ENCODE measurements around the gene HCFC1R1. TPM values are rescaled to one million over a fixed set of nuclear protein-coding genes. Genes with fewer than 3 reads are reported as not detected.

HCFC1R1 gene
- total RNA-seq, 1 donor from 2014 or later, result 133 TPM

GRCh38 chr16:3042376-3042775, 18.6 kb upstream of the HCFC1R1 start:
- H3K27ac Mint-ChIP-seq (ENCODE audit: unreplicated experiment), result no peak overlapping the region
- H3K27me3 Mint-ChIP-seq (ENCODE audit: unreplicated experiment), result peaks cover 29% of the 10 kb centered on the region
- no peak for DNase-seq (ENCODE audit: extremely low spot score, unreplicated experiment)
- no peaks in the 10 kb centered on the region for H3K36me3 Mint-ChIP-seq (ENCODE audit: unreplicated experiment)
- H3K9me3 Mint-ChIP-seq (ENCODE audit: unreplicated experiment), result no peaks in the 10 kb centered on the region
- H3K4me1 Mint-ChIP-seq (ENCODE audit: unreplicated experiment), result peaks cover 14% of the 10 kb centered on the region
- TF ChIP-seq CTCF (IDR thresholded peaks at IDR 0.05), result no peak
- H3K4me3 Mint-ChIP-seq (ENCODE audit: unreplicated experiment), result no peak overlapping the region

- Mint-ChIP-seq H3K36me3 (ENCODE audit: unreplicated experiment) (peaks cover 2% of the 10 kb centered on the region), H3K27me3 (ENCODE audit: unreplicated experiment) (peaks cover 43% of the 10 kb centered on the region), H3K4me3 (ENCODE audit: unreplicated experiment) (no peak overlapping the region), H3K27ac (ENCODE audit: unreplicated experiment) (no peak overlapping the region), H3K4me1 (ENCODE audit: unreplicated experiment) (peaks cover 4% of the 10 kb centered on the region), H3K9me3 (ENCODE audit: unreplicated experiment) (no peaks in the 10 kb centered on the region)
- DNase-seq (ENCODE audit: extremely low spot score, unreplicated experiment), result no peak
- TF ChIP-seq CTCF (IDR thresholded peaks at IDR 0.05), result no peak
Measured at GRCh38 chr16:3038896-3039295, 15.2 kb upstream of the HCFC1R1 start.

GRCh38 chr16:3038256-3038655, 14.5 kb upstream of the HCFC1R1 start:
- Mint-ChIP-seq H3K4me1 (ENCODE audit: unreplicated experiment) (peaks cover 3% of the 10 kb centered on the region), H3K9me3 (ENCODE audit: unreplicated experiment) (no peaks in the 10 kb centered on the region), H3K36me3 (ENCODE audit: unreplicated experiment) (peaks cover 2% of the 10 kb centered on the region), H3K27me3 (ENCODE audit: unreplicated experiment) (peaks cover 50% of the 10 kb centered on the region), H3K27ac (ENCODE audit: unreplicated experiment) (no peak overlapping the region), H3K4me3 (ENCODE audit: unreplicated experiment) (no peak overlapping the region)
- no peak for DNase-seq (ENCODE audit: extremely low spot score, unreplicated experiment)
- TF ChIP-seq CTCF (IDR thresholded peaks at IDR 0.05), result no peak

- Mint-ChIP-seq H3K4me1 (ENCODE audit: unreplicated experiment) (peaks cover 3% of the 10 kb centered on the region), H3K9me3 (ENCODE audit: unreplicated experiment) (no peaks in the 10 kb centered on the region), H3K27me3 (ENCODE audit: unreplicated experiment) (peaks cover 60% of the 10 kb centered on the region), H3K27ac (ENCODE audit: unreplicated experiment) (no peak within 1 kb of the TSS), H3K4me3 (ENCODE audit: unreplicated experiment) (no peak within 1 kb of the TSS), H3K36me3 (ENCODE audit: unreplicated experiment) (peaks cover 2% of the 10 kb centered on the region)
- DNase-seq (ENCODE audit: extremely low spot score, unreplicated experiment), result no peak
- TF ChIP-seq CTCF (IDR thresholded peaks at IDR 0.05), result no peak
Measured at GRCh38 chr16:3036726-3037315, 13.1 kb upstream of the HCFC1R1 start, which contains the start of gene BICDL2. BICDL2 (minus strand) TSS chr16:3036944; CDS start chr16:3035496, 1,448 bp downstream.

GRCh38 chr16:3035972-3036725, 12.4 kb upstream of the HCFC1R1 start:
- no peak overlapping the region for H3K4me3 Mint-ChIP-seq (ENCODE audit: unreplicated experiment)
- peaks cover 60% of the 10 kb centered on the region for H3K27me3 Mint-ChIP-seq (ENCODE audit: unreplicated experiment)
- peaks cover 2% of the 10 kb centered on the region for H3K36me3 Mint-ChIP-seq (ENCODE audit: unreplicated experiment)
- peaks cover 3% of the 10 kb centered on the region for H3K4me1 Mint-ChIP-seq (ENCODE audit: unreplicated experiment)
- no peak for DNase-seq (ENCODE audit: extremely low spot score, unreplicated experiment)
- H3K27ac Mint-ChIP-seq (ENCODE audit: unreplicated experiment), result no peak overlapping the region
- no peak for TF ChIP-seq CTCF (IDR thresholded peaks at IDR 0.05)
- no peaks in the 10 kb centered on the region for H3K9me3 Mint-ChIP-seq (ENCODE audit: unreplicated experiment)
